Measurements from ENCODE around the gene JUN.
A peak's percentile ranks its signal among the peaks of the same experiment; 100 is the strongest.

- peak; percentile 90; the same call in 1 of the 2 replicates for TF ChIP-seq HDGF (IDR thresholded peaks at IDR 0.05; ENCODE audit: borderline replicate concordance)
- peak; percentile 79 for TF ChIP-seq LEF1 (IDR thresholded peaks at IDR 0.05; ENCODE audit: borderline replicate concordance)
- no peak for TF ChIP-seq SP1 (IDR thresholded peaks at IDR 0.05)
These were observed 1.4 kb downstream of the JUN start for GRCh38 chr1:58782178-58783089.

Data from HEK293T (cell line).